BJ (cell line): ENCODE results near the gene ENTHD1. TPM values are rescaled to one million over a fixed set of nuclear protein-coding genes. Genes with fewer than 3 reads are reported as not detected.

Source experiments
- CTCF ChIA-PET: fragments of 350-600 bp; formaldehyde crosslinking; extraction: SDS; loops from one replicate; lab custom pipeline; 2021; ENCODE audit warnings: antibody characterized with exemption, inconsistent platforms; lab: Yijun Ruan, JAX
- POLR2A ChIA-PET: fragments of 300-600 bp; sonication (Branson Sonifier 250); formaldehyde crosslinking; extraction: SDS; loops from one replicate; lab custom pipeline; 2021; ENCODE audit warnings: antibody characterized with exemption; lab: Charles Lee
- DNase-seq: peaks from one replicate; pipeline ENCODE4 v3.0.0-alpha.2; 2011; ENCODE audit warnings: low read depth
- H3K27me3 ChIP-seq: 2 replicates; pipeline ENCODE4 v1.6.0; 2011; ENCODE audit warnings: low read length; ENCODE audit not compliant: control insufficient read depth, insufficient read depth
- H3K36me3 ChIP-seq: 2 replicates; pipeline ENCODE4 v1.5.1; 2011; ENCODE audit warnings: low read length; ENCODE audit not compliant: control insufficient read depth, insufficient read depth
- H3K4me3 ChIP-seq: 2 replicates; pipeline ENCODE4 v1.5.1; 2011; ENCODE audit warnings: low read depth, mild to moderate bottlenecking, control low read depth, low read length
- CTCF ChIP-seq: IDR thresholded peaks from 2 replicates; pipeline ENCODE4 v1.5.1; 2011; ENCODE audit warnings: low read depth, mild to moderate bottlenecking, control low read depth, inconsistent platforms, low read length, moderate library complexity; ENCODE audit not compliant: insufficient read depth
- polyA plus RNA-seq: library from polyadenylated mRNA; depleted of rRNA; stranded (reverse); fragments of >200 nt; gene quantifications from 2 replicates; pipeline ENCODE4 v1.2.3, GENCODE V29; 2011

ENTHD1 gene
- polyA plus RNA-seq, 1 experiment, result not detected

GRCh38 chr22:39789788-39790187 is 103.8 kb downstream of the ENTHD1 start:
- ChIA-PET CTCF (no interaction called here), POLR2A (no interaction called here)
- DNase-seq, result no peak
- no peak overlapping the region for H3K4me3 ChIP-seq
- no peak for TF ChIP-seq CTCF
- no peaks in the 10 kb centered on the region for H3K36me3 ChIP-seq
- no peaks in the 10 kb centered on the region; the same call in 1 of the 2 replicates for H3K27me3 ChIP-seq

- no peak overlapping the region for H3K4me3 ChIP-seq
- POLR2A ChIA-PET, result no interaction called here
- TF ChIP-seq CTCF, result no peak
- no peaks in the 10 kb centered on the region; the same call in 1 of the 2 replicates for H3K27me3 ChIP-seq
- DNase-seq, result no peak
- CTCF ChIA-PET, result no interaction called here
- no peaks in the 10 kb centered on the region for H3K36me3 ChIP-seq
These were observed 108.3 kb downstream of the ENTHD1 start for GRCh38 chr22:39785232-39785631.

GRCh38 chr22:39777716-39778454 is 115.7 kb downstream of the ENTHD1 start:
- H3K36me3 ChIP-seq, result no peaks in the 10 kb centered on the region
- no peak for TF ChIP-seq CTCF
- POLR2A ChIA-PET, result no interaction called here
- no peaks in the 10 kb centered on the region for H3K27me3 ChIP-seq
- CTCF ChIA-PET, result no interaction called here
- H3K4me3 ChIP-seq, result no peak overlapping the region
- no peak for DNase-seq

- ChIA-PET CTCF (interaction anchor here (1.1 kb wide), 1 partner anchor 14 kb away, joined by 3 read pairs; no protein-coding TSS in a partner anchor), POLR2A (no interaction called here)
- no peak for DNase-seq
- H3K4me3 ChIP-seq, result no peak overlapping the region
- no peak for TF ChIP-seq CTCF
- no peaks in the 10 kb centered on the region for H3K27me3 ChIP-seq
- no peaks in the 10 kb centered on the region for H3K36me3 ChIP-seq
These were observed 117.1 kb downstream of the ENTHD1 start for GRCh38 chr22:39776295-39777009.

GRCh38 chr22:39773976-39774539 is 119.5 kb downstream of the ENTHD1 start:
- TF ChIP-seq CTCF, result no peak
- DNase-seq, result no peak
- ChIA-PET CTCF (no interaction called here), POLR2A (no interaction called here)
- no peak overlapping the region for H3K4me3 ChIP-seq
- H3K36me3 ChIP-seq, result no peaks in the 10 kb centered on the region
- no peaks in the 10 kb centered on the region for H3K27me3 ChIP-seq
